Epithelial cell of esophagus (primary cell): Measurements from ENCODE around the gene P2RX4.

Source experiments
- DNase-seq: peaks from one replicate; pipeline ENCODE4 v3.0.0; 2010; ENCODE audit warnings: low read depth
- H3K4me3 ChIP-seq: 2 replicates; pipeline ENCODE4 v1.5.1; 2011; ENCODE audit warnings: mild to moderate bottlenecking, low read length, control low read depth
- CTCF ChIP-seq: IDR thresholded peaks from 2 replicates; pipeline ENCODE4 v1.5.1; 2011; ENCODE audit warnings: low read depth, mild to moderate bottlenecking, low read length, control low read depth, inconsistent platforms; ENCODE audit not compliant: insufficient read depth; ENCODE audit errors: missing control alignments

Gene P2RX4

GRCh38 chr12:121245031-121245430 lies 35.1 kb downstream of the P2RX4 start:
- TF ChIP-seq CTCF: no peak
- no peak overlapping the region for H3K4me3 ChIP-seq
- DNase-seq: no peak

GRCh38 chr12:121245951-121246350 lies 36.0 kb downstream of the P2RX4 start:
- H3K4me3 ChIP-seq: no peak overlapping the region
- TF ChIP-seq CTCF: no peak

DNA sequence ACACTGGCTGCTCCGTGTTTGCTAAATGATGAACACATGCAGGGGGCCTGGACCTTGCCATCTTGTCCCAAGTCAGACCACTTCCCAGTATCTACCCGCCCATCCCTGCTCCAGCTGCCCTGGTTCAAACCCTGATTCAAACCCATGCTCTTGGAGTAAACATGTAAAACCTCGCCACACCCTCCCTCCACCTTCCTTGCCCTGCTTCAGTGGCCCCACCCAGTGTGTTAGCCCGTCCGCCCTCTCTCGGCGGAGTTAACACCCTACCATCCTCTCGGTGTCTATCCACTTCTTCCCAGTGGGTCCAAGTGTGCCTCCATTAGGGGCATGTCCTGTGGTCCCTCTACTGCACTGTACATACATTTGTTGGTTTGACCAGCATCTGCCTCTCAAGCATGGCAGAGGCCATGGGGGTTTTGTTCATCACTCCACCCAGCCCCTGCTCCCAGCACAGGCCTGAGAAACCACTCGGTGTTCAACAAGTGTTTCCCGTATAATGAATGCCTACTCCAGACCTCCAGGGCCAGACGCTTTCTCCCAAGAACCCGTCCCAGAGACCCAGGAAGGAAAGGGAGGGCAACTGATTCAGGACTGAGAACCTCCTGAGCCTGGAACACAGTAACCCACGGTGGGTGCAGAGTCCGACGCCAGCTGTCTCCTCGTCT lies 37.1 kb downstream of the P2RX4 start:
- no peak for TF ChIP-seq CTCF
- no peak overlapping the region for H3K4me3 ChIP-seq
- no peak for DNase-seq

More at GRCh38 chr12:121245951-121246350, 36.0 kb downstream of the P2RX4 start:
- no peak for DNase-seq

DNA sequence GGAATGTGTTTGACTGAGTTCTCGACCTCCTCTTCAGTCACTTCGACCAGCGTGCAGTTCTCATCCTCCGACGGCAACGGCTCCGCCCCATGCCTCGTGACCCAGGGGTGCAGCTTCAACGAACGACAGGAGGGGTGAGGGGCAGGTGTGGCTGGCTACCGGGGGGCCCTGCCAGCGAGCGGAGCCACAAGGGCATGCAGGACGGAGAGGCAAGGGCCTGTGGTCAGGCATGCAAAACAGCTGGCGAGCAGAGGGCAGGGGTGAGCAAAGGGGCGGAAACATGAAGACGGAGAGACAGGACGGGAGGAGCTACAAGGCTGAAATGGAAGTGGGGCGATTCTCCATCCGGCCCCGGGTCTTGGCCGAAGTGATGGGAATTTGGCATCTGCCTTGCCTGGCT lies 38.7 kb downstream of the P2RX4 start:
- no peak overlapping the region for H3K4me3 ChIP-seq
- TF ChIP-seq CTCF: no peak
- no peak for DNase-seq

- no peak for TF ChIP-seq CTCF
- peak; percentile 39 for DNase-seq
- H3K4me3 ChIP-seq: no peak overlapping the region
These were observed 40.4 kb downstream of the P2RX4 start for GRCh38 chr12:121250359-121250758.

DNA sequence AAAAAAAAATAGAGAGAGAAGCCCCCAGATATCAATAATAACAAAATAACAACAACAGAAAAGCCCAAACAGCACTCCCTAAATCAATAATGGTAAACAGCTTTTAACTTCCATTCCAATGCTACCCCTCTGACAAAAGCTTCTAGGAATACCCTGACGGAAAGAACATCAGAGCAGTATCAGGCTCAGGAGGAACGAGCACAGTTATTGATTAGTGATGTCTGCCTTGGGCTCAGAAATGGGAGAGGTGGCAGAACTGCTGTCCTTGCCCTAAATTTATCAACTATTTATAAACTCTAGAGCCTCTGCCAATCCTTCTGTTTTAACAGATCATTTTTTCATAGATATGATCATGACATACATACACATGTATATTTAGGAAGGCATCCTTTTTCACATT lies 41.9 kb downstream of the P2RX4 start:
- no peak overlapping the region for H3K4me3 ChIP-seq
- no peak for TF ChIP-seq CTCF
- no peak for DNase-seq

DNA sequence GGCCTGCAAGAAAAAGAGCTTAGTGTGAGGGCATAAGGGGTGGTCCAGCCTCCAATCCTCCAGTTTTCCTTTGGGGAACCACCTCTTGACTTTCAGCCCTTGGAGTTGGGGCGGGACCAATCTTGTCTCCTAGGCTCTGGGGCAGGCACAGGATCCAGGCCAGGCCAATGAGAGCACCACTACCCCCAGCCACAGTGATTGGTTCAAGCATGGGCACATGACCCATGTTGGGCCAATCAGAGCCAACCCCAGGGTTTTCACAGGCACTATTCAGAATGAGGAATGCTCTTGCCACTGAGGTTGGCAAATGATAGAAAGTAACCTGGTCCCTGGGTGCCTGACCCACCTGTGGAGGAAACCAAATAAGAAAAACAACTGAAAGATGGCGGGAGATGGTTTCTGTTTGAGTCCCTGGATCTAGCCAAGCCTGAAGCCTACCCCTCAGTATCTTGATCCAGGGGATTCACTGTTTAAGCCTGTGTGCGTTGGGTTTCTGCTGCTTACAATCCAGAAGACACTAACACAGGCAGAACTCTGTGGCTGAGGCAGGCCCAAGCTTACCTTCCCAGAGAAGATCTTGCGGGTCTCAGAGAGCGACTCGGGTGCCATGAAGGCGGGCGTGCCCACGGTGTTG lies 42.9 kb downstream of the P2RX4 start:
- DNase-seq: no peak
- H3K4me3 ChIP-seq: no peak overlapping the region
- TF ChIP-seq CTCF: no peak
